B cell (primary cell): ENCODE measurements around the gene ANKRD52.

Source experiments
- EZH2 ChIP-seq: IDR thresholded peaks from 2 replicates; pipeline ENCODE4 v1.6.1; 2012; ENCODE audit warnings: borderline replicate concordance, low read depth, mild to moderate bottlenecking, moderate library complexity, low read length; ENCODE audit not compliant: insufficient read depth, poor library complexity, severe bottlenecking
- TF ChIP-seq, protein P1 (sequence below): fragments of 200-600 bp; IDR thresholded peaks from one replicate; pipeline ENCODE4 v1.8.0; 2022; ENCODE audit warnings: antibody characterized with exemption, mild to moderate bottlenecking

- TF ChIP-seq, protein P1, sequence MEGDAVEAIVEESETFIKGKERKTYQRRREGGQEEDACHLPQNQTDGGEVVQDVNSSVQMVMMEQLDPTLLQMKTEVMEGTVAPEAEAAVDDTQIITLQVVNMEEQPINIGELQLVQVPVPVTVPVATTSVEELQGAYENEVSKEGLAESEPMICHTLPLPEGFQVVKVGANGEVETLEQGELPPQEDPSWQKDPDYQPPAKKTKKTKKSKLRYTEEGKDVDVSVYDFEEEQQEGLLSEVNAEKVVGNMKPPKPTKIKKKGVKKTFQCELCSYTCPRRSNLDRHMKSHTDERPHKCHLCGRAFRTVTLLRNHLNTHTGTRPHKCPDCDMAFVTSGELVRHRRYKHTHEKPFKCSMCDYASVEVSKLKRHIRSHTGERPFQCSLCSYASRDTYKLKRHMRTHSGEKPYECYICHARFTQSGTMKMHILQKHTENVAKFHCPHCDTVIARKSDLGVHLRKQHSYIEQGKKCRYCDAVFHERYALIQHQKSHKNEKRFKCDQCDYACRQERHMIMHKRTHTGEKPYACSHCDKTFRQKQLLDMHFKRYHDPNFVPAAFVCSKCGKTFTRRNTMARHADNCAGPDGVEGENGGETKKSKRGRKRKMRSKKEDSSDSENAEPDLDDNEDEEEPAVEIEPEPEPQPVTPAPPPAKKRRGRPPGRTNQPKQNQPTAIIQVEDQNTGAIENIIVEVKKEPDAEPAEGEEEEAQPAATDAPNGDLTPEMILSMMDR = no peak
- no peak for TF ChIP-seq EZH2
Measured at GRCh38 chr12:56253091-56253490, 5.1 kb downstream of the ANKRD52 start.
